ENCODE measurements around the gene PFDN2. TPM values are rescaled to one million over a fixed set of nuclear protein-coding genes. Genes with fewer than 3 reads are reported as not detected.

Gene PFDN2
- total RNA-seq, 2 experiments from 2014 or later, result 66.3 to 68.0 TPM

- Mint-ChIP-seq H3K4me3 (no peak overlapping the region), H3K9me3 (ENCODE audit: insufficient read depth) (no peaks in the 10 kb centered on the region), H3K27ac (peak overlapping the region; percentile 20), H3K36me3 (ENCODE audit: low read depth) (peaks cover 87% of the 10 kb centered on the region), H3K27me3 (ENCODE audit: low read depth) (no peaks in the 10 kb centered on the region), H3K4me1 (ENCODE audit: low read depth) (peaks cover 31% of the 10 kb centered on the region)
- CTCF ChIA-PET, result interaction anchor here (1.6 kb wide), 1 partner anchor 44 kb away, joined by 4 read pairs; no protein-coding TSS in a partner anchor
- no peak for ATAC-seq
- DNase-seq, result no peak
- POLR2A ChIA-PET, result no interaction called here
Observed at GRCh38 chr1:161052899-161053298, 64.9 kb downstream of the PFDN2 start.

DNA sequence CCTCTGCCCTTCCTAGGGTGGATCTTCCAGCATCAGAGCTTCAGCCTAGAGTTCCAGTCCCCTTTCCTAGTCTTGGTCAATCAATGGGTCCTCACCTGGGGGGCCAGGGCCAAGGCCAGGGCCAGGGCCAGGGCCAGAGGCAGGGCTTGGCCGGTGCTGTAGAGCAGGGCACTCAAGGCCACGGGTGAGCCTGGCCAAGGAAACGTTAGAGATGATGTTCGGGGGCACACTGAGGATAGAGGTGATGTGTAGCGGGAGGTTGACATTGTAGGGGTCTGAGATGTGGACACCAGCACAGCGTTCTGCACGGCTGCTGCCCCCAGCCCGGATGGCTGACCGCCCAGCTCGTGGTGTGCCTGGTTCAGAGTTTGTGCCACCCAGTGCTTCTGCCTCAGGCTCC is 66.6 kb downstream of the PFDN2 start:
- Mint-ChIP-seq H3K27ac (no peak overlapping the region), H3K4me1 (ENCODE audit: low read depth) (peaks cover 41% of the 10 kb centered on the region), H3K27me3 (ENCODE audit: low read depth) (no peaks in the 10 kb centered on the region), H3K9me3 (ENCODE audit: insufficient read depth) (no peaks in the 10 kb centered on the region), H3K36me3 (ENCODE audit: low read depth) (peaks cover 85% of the 10 kb centered on the region), H3K4me3 (no peak overlapping the region)
- no peak for ATAC-seq
- DNase-seq, result no peak
- POLR2A ChIA-PET, result interaction anchor here (0.5 kb wide), 1 partner anchor 107 kb away, joined by 4 read pairs; no protein-coding TSS in a partner anchor
- CTCF ChIA-PET, result interaction anchor here (1.1 to 2.5 kb wide), 3 partner anchors 41 to 65 kb away, joined by 4 to 11 read pairs (median 4); partner anchors contain the start of gene KLHDC9

Other genes starting within 250 kb of the PFDN2 start
- not detected for gene ITLN1, start 232.9 kb downstream of the PFDN2 start, total RNA-seq
- not detected for gene ITLN2, start 163.2 kb downstream of the PFDN2 start, total RNA-seq
- gene F11R, start 96.9 kb downstream of the PFDN2 start, total RNA-seq, result 10 to 100 TPM; 13.7 to 18.4 TPM
- gene TSTD1, start 79.1 kb downstream of the PFDN2 start, total RNA-seq, result 10 to 100 TPM; 63.2 to 63.3 TPM
- 10 to 100 TPM; 81.6 to 83.2 TPM for gene USF1, start 72.1 kb downstream of the PFDN2 start, total RNA-seq
- 100 to 1,000 TPM; 277 to 281 TPM for gene ARHGAP30, start 48.1 kb downstream of the PFDN2 start, total RNA-seq
- not detected for gene NECTIN4, start 28.5 kb downstream of the PFDN2 start, total RNA-seq
- gene KLHDC9, start 19.7 kb downstream of the PFDN2 start, total RNA-seq, result under 1 TPM; 0.61 to 0.91 TPM
- 10 to 100 TPM; 34.1 to 35.2 TPM for gene NIT1, start 68 bp upstream of the PFDN2 start, total RNA-seq
- gene DEDD, start 14.6 kb upstream of the PFDN2 start, total RNA-seq, result 10 to 100 TPM; 34.5 to 36.3 TPM
- 100 to 1,000 TPM; 103 to 104 TPM for gene UFC1, start 35.9 kb upstream of the PFDN2 start, total RNA-seq
- gene USP21, start 41.5 kb upstream of the PFDN2 start, total RNA-seq, result 10 to 100 TPM; 29.2 to 32.0 TPM
- gene PPOX, start 48.4 kb upstream of the PFDN2 start, total RNA-seq, result 10 to 100 TPM; 37.7 to 38.5 TPM
- 10 to 100 TPM; 34.2 to 37.0 TPM for gene B4GALT3, start 59.5 kb upstream of the PFDN2 start, total RNA-seq
- gene ADAMTS4, start 81.0 kb upstream of the PFDN2 start, total RNA-seq, result 1 to 10 TPM in 1 of 2 experiments, under 1 TPM in 1; 0.82 to 2.1 TPM
- 10 to 100 TPM; 73.6 to 76.8 TPM for gene NDUFS2, start 84.3 kb upstream of the PFDN2 start, total RNA-seq
- 10 to 100 TPM; 12.0 to 14.0 TPM for gene FCER1G, start 97.3 kb upstream of the PFDN2 start, total RNA-seq
- gene APOA2, start 105.6 kb upstream of the PFDN2 start, total RNA-seq, result not detected
- gene TOMM40L, start 108.0 kb upstream of the PFDN2 start, total RNA-seq, result 10 to 100 TPM; 19.1 to 22.0 TPM
- not detected for gene NR1I3, start 120.2 kb upstream of the PFDN2 start, total RNA-seq
- under 1 TPM; 0.34 to 0.40 TPM for gene PCP4L1, start 140.7 kb upstream of the PFDN2 start, total RNA-seq
- gene MPZ, start 191.9 kb upstream of the PFDN2 start, total RNA-seq, result 1 to 10 TPM; 2.8 to 3.4 TPM
- gene SDHC, start 196.3 kb upstream of the PFDN2 start, total RNA-seq, result 100 to 1,000 TPM; 151 to 163 TPM
- gene CFAP126, start 249.8 kb upstream of the PFDN2 start, total RNA-seq, result not detected

Data from activated CD8-positive, alpha-beta T cell treated with anti-CD3 and anti-CD28 coated beads, Interleukin-2, amount 10 ng/mL, durations not matched to agents 7 days and 5 days (primary cell).